ENCODE data around the gene RNASE4.

The RNASE4 gene

GRCh38 chr14:20686386-20687143 is 2.2 kb downstream of the RNASE4 start:
- H3K4me3 ChIP-seq (ENCODE audit: low read depth, low read length): no peak overlapping the region
- in situ Hi-C loops (cut with HindIII; ENCODE audit: low sequenced_read_pairs): no loop called here
- no peak for DNase-seq (ENCODE audit: low read depth, low spot score)
- TF ChIP-seq, protein P1, sequence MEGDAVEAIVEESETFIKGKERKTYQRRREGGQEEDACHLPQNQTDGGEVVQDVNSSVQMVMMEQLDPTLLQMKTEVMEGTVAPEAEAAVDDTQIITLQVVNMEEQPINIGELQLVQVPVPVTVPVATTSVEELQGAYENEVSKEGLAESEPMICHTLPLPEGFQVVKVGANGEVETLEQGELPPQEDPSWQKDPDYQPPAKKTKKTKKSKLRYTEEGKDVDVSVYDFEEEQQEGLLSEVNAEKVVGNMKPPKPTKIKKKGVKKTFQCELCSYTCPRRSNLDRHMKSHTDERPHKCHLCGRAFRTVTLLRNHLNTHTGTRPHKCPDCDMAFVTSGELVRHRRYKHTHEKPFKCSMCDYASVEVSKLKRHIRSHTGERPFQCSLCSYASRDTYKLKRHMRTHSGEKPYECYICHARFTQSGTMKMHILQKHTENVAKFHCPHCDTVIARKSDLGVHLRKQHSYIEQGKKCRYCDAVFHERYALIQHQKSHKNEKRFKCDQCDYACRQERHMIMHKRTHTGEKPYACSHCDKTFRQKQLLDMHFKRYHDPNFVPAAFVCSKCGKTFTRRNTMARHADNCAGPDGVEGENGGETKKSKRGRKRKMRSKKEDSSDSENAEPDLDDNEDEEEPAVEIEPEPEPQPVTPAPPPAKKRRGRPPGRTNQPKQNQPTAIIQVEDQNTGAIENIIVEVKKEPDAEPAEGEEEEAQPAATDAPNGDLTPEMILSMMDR (IDR thresholded peaks at IDR 0.05; ENCODE audit: low read depth, low read length): no peak

GRCh38 chr14:20687362-20688166 is 3.2 kb downstream of the RNASE4 start:
- DNase-seq (ENCODE audit: low read depth, low spot score): no peak
- TF ChIP-seq, protein P1 (IDR thresholded peaks at IDR 0.05; ENCODE audit: low read depth, low read length): no peak
- H3K4me3 ChIP-seq (ENCODE audit: low read depth, low read length): no peak overlapping the region
- in situ Hi-C loops (cut with HindIII; ENCODE audit: low sequenced_read_pairs): no loop called here

GRCh38 chr14:20688167-20688839 is 3.9 kb downstream of the RNASE4 start, which contains the start of gene ANG:
Gene ANG, plus strand, starts transcription at chr14:20688764. Its CDS starts 4,801 bp downstream, at chr14:20693565.
- H3K4me3 ChIP-seq (ENCODE audit: low read depth, low read length): no peak within 1 kb of the TSS
- DNase-seq (ENCODE audit: low read depth, low spot score): no peak
- TF ChIP-seq, protein P1 (IDR thresholded peaks at IDR 0.05; ENCODE audit: low read depth, low read length): no peak
- in situ Hi-C loops (cut with HindIII; ENCODE audit: low sequenced_read_pairs): no loop called here

DNA sequence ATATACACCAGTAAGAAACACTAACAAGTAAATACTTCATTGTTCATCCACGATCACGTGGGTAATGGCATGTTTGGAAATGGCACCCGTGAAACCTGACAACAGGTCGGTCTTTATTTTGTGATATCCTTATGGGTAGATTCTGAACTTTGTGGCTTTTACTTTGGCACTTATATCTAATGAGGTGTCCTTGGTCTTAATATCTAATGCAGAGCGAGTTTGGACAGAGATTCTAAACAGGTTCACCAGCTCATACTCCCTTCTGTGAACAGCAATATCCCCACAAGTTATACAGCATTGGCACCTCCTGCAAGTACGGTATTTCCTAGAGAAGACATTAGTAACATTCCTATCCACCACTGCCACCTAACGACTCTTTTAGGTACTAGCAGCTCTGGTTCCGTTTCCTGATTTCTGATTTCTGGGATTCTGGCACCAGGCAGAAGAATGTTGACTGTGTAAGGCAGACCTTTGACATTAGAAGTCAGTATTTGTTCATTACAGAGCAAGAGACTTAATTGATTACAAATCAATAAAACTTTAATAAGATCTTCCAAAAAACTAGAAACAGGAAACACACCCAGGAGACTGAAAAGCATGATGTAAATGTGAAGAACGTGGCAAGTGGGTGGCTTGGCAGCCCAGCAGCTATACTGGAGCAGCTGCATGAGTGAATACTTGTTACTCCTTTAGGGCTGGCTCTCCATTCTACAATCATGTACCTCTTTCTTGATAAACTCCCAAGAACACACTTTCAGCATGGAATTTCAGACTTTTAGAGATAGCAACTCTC is 6.7 kb downstream of the RNASE4 start:
- DNase-seq (ENCODE audit: low read depth, low spot score): peak; percentile 70
- no peak overlapping the region for H3K4me3 ChIP-seq (ENCODE audit: low read depth, low read length)
- TF ChIP-seq, protein P1 (IDR thresholded peaks at IDR 0.05; ENCODE audit: low read depth, low read length): peak; percentile 83
- in situ Hi-C loops (cut with HindIII; ENCODE audit: low sequenced_read_pairs): no loop called here

- no peak overlapping the region for H3K4me3 ChIP-seq (ENCODE audit: low read depth, low read length)
- TF ChIP-seq, protein P1 (IDR thresholded peaks at IDR 0.05; ENCODE audit: low read depth, low read length): no peak
- no peak for DNase-seq (ENCODE audit: low read depth, low spot score)
- in situ Hi-C loops (cut with HindIII; ENCODE audit: low sequenced_read_pairs): no loop called here
Measured at GRCh38 chr14:20692116-20692751, 7.9 kb downstream of the RNASE4 start.

All from astrocyte of the spinal cord (primary cell).